Measurements from ENCODE around the gene BORCS6.

GRCh38 chr17:8187517-8188262, 2.3 kb downstream of the BORCS6 start:
- TF ChIP-seq GABPA (IDR thresholded peaks at IDR 0.05; ENCODE audit: low read depth): no peak
- TF ChIP-seq CTCF (IDR thresholded peaks at IDR 0.05; ENCODE audit: insufficient read depth, low read length): no peak
- no peak for TF ChIP-seq REST (IDR thresholded peaks at IDR 0.05; ENCODE audit: insufficient replicate concordance, low read depth)
- TF ChIP-seq POLR2AphosphoS5 (IDR thresholded peaks at IDR 0.05; ENCODE audit: low read depth): no peak

Measured in HL-60 (cell line).